Smooth muscle cell (in vitro differentiated cells): ENCODE results near the gene KRTAP5-8. TPM values are rescaled to one million over a fixed set of nuclear protein-coding genes. Genes with fewer than 3 reads are reported as not detected.

Source experiments
- DNase-seq: peaks from one replicate; lab custom pipeline; 2025; ENCODE audit not compliant: unreplicated experiment; lab: John Stamatoyannopoulos, UW
- H2AFZ ChIP-seq: fragments of 200-600 bp; sonication (generic); 2 replicates; pipeline ENCODE4 v1.6.0; 2016; ENCODE audit warnings: antibody characterized with exemption, low read depth, mild to moderate bottlenecking
- H3F3A ChIP-seq: fragments of 200-600 bp; sonication (generic); 2 replicates; pipeline ENCODE4 v1.6.0; 2017; ENCODE audit warnings: antibody characterized with exemption, low read depth
- H3K27ac ChIP-seq: fragments of 200-600 bp; sonication (generic); 2 replicates; pipeline ENCODE4 v1.5.1; 2016; ENCODE audit warnings: low read depth, mild to moderate bottlenecking
- H3K27me3 ChIP-seq: fragments of 200-600 bp; sonication (generic); 2 replicates; pipeline ENCODE4 v1.6.1; 2016; ENCODE audit warnings: low read depth, mild to moderate bottlenecking
- H3K36me3 ChIP-seq: fragments of 200-600 bp; sonication (generic); 2 replicates; pipeline ENCODE4 v1.5.1; 2016; ENCODE audit warnings: low read depth
- H3K4me1 ChIP-seq: fragments of 200-600 bp; sonication (generic); 2 replicates; pipeline ENCODE4 v1.5.1; 2016; ENCODE audit warnings: low read depth
- H3K4me2 ChIP-seq: fragments of 200-600 bp; sonication (generic); 2 replicates; pipeline ENCODE4 v1.6.0; 2016; ENCODE audit warnings: mild to moderate bottlenecking
- H3K4me3 ChIP-seq: fragments of 200-600 bp; sonication (generic); 2 replicates; pipeline ENCODE4 v1.5.1; 2016; ENCODE audit warnings: mild to moderate bottlenecking
- H3K79me2 ChIP-seq: fragments of 200-600 bp; sonication (generic); 2 replicates; pipeline ENCODE4 v1.6.0; 2016; ENCODE audit warnings: low read depth, mild to moderate bottlenecking
- H3K9ac ChIP-seq: fragments of 200-600 bp; sonication (generic); 2 replicates; pipeline ENCODE4 v1.6.0; 2016; ENCODE audit warnings: low read depth
- H3K9me3 ChIP-seq: fragments of 200-600 bp; sonication (generic); replicated peaks from 2 replicates; pipeline ENCODE4 v1.5.1; 2016; ENCODE audit warnings: low read depth
- H4K20me1 ChIP-seq: fragments of 200-600 bp; sonication (generic); 2 replicates; pipeline ENCODE4 v1.6.0; 2016; ENCODE audit warnings: low read depth
- WGBS: methylation state at CpG from one replicate; pipeline ENCODE4 v1.1.7; 2016; ENCODE audit warnings: low lambda C conversion rate; 5-methylcytosine and 5-hydroxymethylcytosine counted together
- polyA plus RNA-seq: library from polyadenylated mRNA; unstranded; fragments of >200 nt; fragmentation: Nextera tagmentation; extraction: Ambion mirVana; gene quantifications from 2 replicates; pipeline ENCODE4 v1.2.1, GENCODE V29; 2016
- total RNA-seq: library from RNA; depleted of rRNA; stranded (reverse); fragments of >200 nt; gene quantifications from 2 replicates; pipeline ENCODE4 v1.2.3, GENCODE V29; 2014
- TF ChIP-seq, protein P1 (sequence below): fragments of 200-600 bp; sonication (generic); IDR thresholded peaks from 2 replicates; pipeline ENCODE4 v1.5.1; 2017; ENCODE audit warnings: borderline replicate concordance, mild to moderate bottlenecking, antibody characterized with exemption; ENCODE audit not compliant: insufficient read depth, poor library complexity, severe bottlenecking

The KRTAP5-8 gene
- total and polyA plus RNA-seq, 2 experiments from 2014 or later: not detected

DNA sequence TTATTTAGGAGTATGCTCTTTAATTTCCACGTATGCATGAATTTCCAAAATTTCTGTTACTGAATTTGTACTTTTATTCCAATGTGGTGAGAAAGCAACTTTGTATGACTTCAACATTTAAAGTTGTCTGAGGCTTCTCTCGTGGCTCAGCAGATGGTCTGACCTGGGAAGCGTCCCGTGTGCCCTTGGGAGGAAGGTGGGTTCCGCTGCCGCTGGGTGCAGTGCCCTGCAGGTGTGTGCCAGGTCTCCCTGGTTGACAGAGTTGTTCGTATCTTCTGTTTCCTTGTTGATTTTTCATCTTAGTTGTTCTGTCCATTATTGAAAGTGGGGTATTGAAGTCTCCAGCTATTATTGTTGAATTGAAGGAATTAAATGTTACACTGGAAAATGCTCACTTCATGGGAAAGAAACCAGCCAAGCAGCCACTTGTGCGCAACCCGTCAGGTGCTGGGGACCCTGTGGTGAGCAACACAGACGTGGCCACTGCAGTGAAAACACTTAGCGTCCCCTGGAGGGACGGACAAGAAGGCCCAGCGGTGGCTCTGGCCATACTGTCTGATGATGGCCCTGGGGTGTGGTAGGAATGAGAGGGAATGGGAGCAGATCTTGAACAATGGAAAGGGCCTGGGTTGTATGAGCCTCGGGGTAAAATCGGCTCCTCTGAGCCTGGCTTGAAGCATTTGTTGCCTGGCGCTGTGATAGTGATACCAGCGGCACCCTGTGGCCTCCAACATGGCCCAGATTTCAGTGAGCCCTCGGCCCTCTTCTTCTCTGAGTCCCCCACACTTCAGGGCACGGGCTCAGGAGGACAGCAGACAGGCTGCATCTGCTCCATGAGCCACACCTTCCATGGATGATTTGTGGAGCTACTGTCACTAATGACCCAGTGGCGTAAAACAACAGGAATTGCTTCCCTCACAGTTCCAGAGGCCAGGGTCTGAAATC, 42.3 kb upstream of the KRTAP5-8 start:
- Histone ChIP-seq H3F3A (no peaks in the 10 kb centered on the region), H3K4me1 (no peaks in the 10 kb centered on the region), H3K79me2 (no peaks in the 10 kb centered on the region), H2AFZ (no peak overlapping the region), H3K36me3 (peaks cover 10% of the 10 kb centered on the region), H3K4me3 (no peak overlapping the region), H3K9me3 (no peaks in the 10 kb centered on the region), H3K27ac (no peak overlapping the region), H3K4me2 (no peak overlapping the region), H3K27me3 (no peaks in the 10 kb centered on the region), H3K9ac (no peak overlapping the region), H4K20me1 (no peaks in the 10 kb centered on the region)
- TF ChIP-seq, protein P1, sequence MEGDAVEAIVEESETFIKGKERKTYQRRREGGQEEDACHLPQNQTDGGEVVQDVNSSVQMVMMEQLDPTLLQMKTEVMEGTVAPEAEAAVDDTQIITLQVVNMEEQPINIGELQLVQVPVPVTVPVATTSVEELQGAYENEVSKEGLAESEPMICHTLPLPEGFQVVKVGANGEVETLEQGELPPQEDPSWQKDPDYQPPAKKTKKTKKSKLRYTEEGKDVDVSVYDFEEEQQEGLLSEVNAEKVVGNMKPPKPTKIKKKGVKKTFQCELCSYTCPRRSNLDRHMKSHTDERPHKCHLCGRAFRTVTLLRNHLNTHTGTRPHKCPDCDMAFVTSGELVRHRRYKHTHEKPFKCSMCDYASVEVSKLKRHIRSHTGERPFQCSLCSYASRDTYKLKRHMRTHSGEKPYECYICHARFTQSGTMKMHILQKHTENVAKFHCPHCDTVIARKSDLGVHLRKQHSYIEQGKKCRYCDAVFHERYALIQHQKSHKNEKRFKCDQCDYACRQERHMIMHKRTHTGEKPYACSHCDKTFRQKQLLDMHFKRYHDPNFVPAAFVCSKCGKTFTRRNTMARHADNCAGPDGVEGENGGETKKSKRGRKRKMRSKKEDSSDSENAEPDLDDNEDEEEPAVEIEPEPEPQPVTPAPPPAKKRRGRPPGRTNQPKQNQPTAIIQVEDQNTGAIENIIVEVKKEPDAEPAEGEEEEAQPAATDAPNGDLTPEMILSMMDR: no peak
- no peak for DNase-seq
- WGBS: 98% methylated on average over 20 of the region's 20 CpGs

DNA sequence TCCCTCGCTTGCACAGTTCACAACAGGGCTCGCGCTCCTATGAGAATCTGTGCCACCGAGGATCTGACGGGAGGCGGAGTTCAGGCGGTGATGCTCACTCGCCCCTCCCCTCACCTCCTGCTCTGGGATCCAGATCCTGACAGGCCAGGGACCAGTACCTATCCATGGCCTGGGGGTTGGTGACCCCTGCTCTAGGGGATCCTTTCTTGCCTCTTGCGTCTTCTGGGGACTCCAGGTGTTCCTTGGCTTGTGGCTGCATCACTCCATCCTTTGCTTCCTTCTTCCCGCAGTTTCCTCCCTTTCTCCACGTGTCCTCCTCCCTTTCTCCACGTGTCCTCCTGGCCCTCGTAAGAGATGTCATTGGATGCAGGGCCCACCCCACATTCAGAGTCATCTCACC, 41.4 kb upstream of the KRTAP5-8 start:
- Histone ChIP-seq H2AFZ (no peak overlapping the region), H3K9me3 (no peaks in the 10 kb centered on the region), H3K27ac (no peak overlapping the region), H3K36me3 (peaks cover 10% of the 10 kb centered on the region), H3F3A (no peaks in the 10 kb centered on the region), H4K20me1 (no peaks in the 10 kb centered on the region), H3K4me2 (no peak overlapping the region), H3K4me3 (no peak overlapping the region), H3K27me3 (no peaks in the 10 kb centered on the region), H3K79me2 (no peaks in the 10 kb centered on the region), H3K9ac (no peak overlapping the region), H3K4me1 (no peaks in the 10 kb centered on the region)
- WGBS: 96% methylated on average over 13 of the region's 13 CpGs
- no peak for DNase-seq
- TF ChIP-seq, protein P1: no peak

- H3K4me3 ChIP-seq: no peak overlapping the region
- no peak overlapping the region for H3K4me2 ChIP-seq
- H3F3A ChIP-seq: no peaks in the 10 kb centered on the region
- no peaks in the 10 kb centered on the region for H4K20me1 ChIP-seq
- 97% methylated on average over 19 of the region's 19 CpGs for WGBS
- H3K36me3 ChIP-seq: peaks cover 10% of the 10 kb centered on the region
- DNase-seq: no peak
- H3K9me3 ChIP-seq: no peaks in the 10 kb centered on the region
- no peak overlapping the region for H3K9ac ChIP-seq
- H2AFZ ChIP-seq: no peak overlapping the region
- H3K27me3 ChIP-seq: no peaks in the 10 kb centered on the region
- H3K27ac ChIP-seq: no peak overlapping the region
- H3K4me1 ChIP-seq: no peaks in the 10 kb centered on the region
- no peaks in the 10 kb centered on the region for H3K79me2 ChIP-seq
- TF ChIP-seq, protein P1: no peak
Measured at GRCh38 chr11:71498091-71498490, 39.7 kb upstream of the KRTAP5-8 start.
